DOHH2 (cell line): ENCODE results near the gene TJP1.

ENCODE experiments used
- H3F3A ChIP-seq: fragments of 200-600 bp; sonication (generic), shearing (Covaris generic); 2 replicates; pipeline ENCODE4 v1.6.0; 2016; ENCODE audit warnings: antibody characterized with exemption, mild to moderate bottlenecking; ENCODE audit not compliant: control insufficient read depth, insufficient read depth
- H3K27ac ChIP-seq: fragments of 200-600 bp; sonication (generic); 2 replicates; pipeline ENCODE4 v1.5.1; 2014; ENCODE audit warnings: low read depth, mild to moderate bottlenecking, low read length, moderate library complexity
- H3K27me3 ChIP-seq: fragments of 200-600 bp; sonication (generic); 2 replicates; pipeline ENCODE4 v1.6.1; 2014; ENCODE audit warnings: mild to moderate bottlenecking, low read length, mixed read lengths; ENCODE audit not compliant: control insufficient read depth
- H3K36me3 ChIP-seq: fragments of 200-600 bp; sonication (generic); 2 replicates; pipeline ENCODE4 v1.6.1; 2014; ENCODE audit warnings: mild to moderate bottlenecking, low read length, moderate library complexity, mixed read lengths; ENCODE audit not compliant: control insufficient read depth
- H3K4me1 ChIP-seq: fragments of 200-600 bp; sonication (generic); 2 replicates; pipeline ENCODE4 v1.6.1; 2014; ENCODE audit warnings: mild to moderate bottlenecking, low read length, mixed read lengths; ENCODE audit not compliant: control insufficient read depth
- H3K4me2 ChIP-seq: fragments of 200-600 bp; sonication (generic); 2 replicates; pipeline ENCODE4 v1.6.0; 2014; ENCODE audit warnings: mild to moderate bottlenecking, low read length, moderate library complexity
- H3K4me3 ChIP-seq: fragments of 200-600 bp; sonication (generic); 2 replicates; pipeline ENCODE4 v1.5.1; 2014; ENCODE audit warnings: mild to moderate bottlenecking, low read length, mixed read lengths
- H3K79me2 ChIP-seq: fragments of 200-600 bp; sonication (generic); 2 replicates; pipeline ENCODE4 v1.6.1; 2014; ENCODE audit warnings: mild to moderate bottlenecking, low read length, mixed read lengths; ENCODE audit not compliant: control insufficient read depth
- H3K9me2 ChIP-seq: fragments of 200-600 bp; sonication (generic); replicated peaks from 2 replicates; pipeline ENCODE4 v1.6.1; 2014; ENCODE audit warnings: mild to moderate bottlenecking, low read length, mixed read lengths; ENCODE audit not compliant: control insufficient read depth
- H3K9me3 ChIP-seq: fragments of 200-600 bp; sonication (generic); 2 replicates; pipeline ENCODE4 v1.6.1; 2014; ENCODE audit warnings: antibody characterized with exemption, low read length, mixed read lengths; ENCODE audit not compliant: control insufficient read depth, insufficient read depth
- H4K20me1 ChIP-seq: fragments of 200-600 bp; sonication (generic); 2 replicates; pipeline ENCODE4 v1.6.0; 2014; ENCODE audit warnings: low read depth, mild to moderate bottlenecking, antibody characterized with exemption, low read length, moderate library complexity; ENCODE audit not compliant: control insufficient read depth, insufficient read depth
- CTCF ChIP-seq: fragments of 200-600 bp; sonication (generic); IDR thresholded peaks from one replicate; pipeline ENCODE4 v1.5.1; 2014; ENCODE audit warnings: antibody characterized with exemption, mild to moderate bottlenecking, low read depth, low read length; ENCODE audit not compliant: poor library complexity, severe bottlenecking
- EZH2phosphoT487 ChIP-seq: fragments of 200-600 bp; sonication (generic); IDR thresholded peaks from 2 replicates; pipeline ENCODE4 v1.6.1; 2017; ENCODE audit warnings: borderline replicate concordance, mild to moderate bottlenecking, antibody characterized with exemption, low read length, moderate library complexity, mixed read lengths

TJP1 gene

GRCh38 chr15:29682361-29682760 is 139.9 kb downstream of the TJP1 start:
- no peak for TF ChIP-seq CTCF
- no peak for TF ChIP-seq EZH2phosphoT487
- Histone ChIP-seq H3K27ac (no peak overlapping the region), H3K4me2 (no peak overlapping the region), H3K36me3 (no peaks in the 10 kb centered on the region), H4K20me1 (no peaks in the 10 kb centered on the region), H3K79me2 (no peaks in the 10 kb centered on the region), H3K4me3 (no peak overlapping the region), H3F3A (no peaks in the 10 kb centered on the region), H3K27me3 (0 out of 2 replicates have a peak, but pooled peaks cover under 1% of the 10 kb centered on the region), H3K9me2 (no peaks in the 10 kb centered on the region), H3K4me1 (no peaks in the 10 kb centered on the region), H3K9me3 (no peaks in the 10 kb centered on the region; the same call in 1 of the 2 replicates)

GRCh38 chr15:29681946-29682345 is 140.3 kb downstream of the TJP1 start:
- no peak overlapping the region for H3K4me2 ChIP-seq
- H3K9me2 ChIP-seq: no peaks in the 10 kb centered on the region
- H3F3A ChIP-seq: no peaks in the 10 kb centered on the region
- H3K4me3 ChIP-seq: no peak overlapping the region
- H3K4me1 ChIP-seq: no peaks in the 10 kb centered on the region
- no peaks in the 10 kb centered on the region; the same call in 1 of the 2 replicates for H3K9me3 ChIP-seq
- no peaks in the 10 kb centered on the region for H4K20me1 ChIP-seq
- no peaks in the 10 kb centered on the region for H3K36me3 ChIP-seq
- TF ChIP-seq EZH2phosphoT487: no peak
- no peak for TF ChIP-seq CTCF
- no peak overlapping the region for H3K27ac ChIP-seq
- H3K79me2 ChIP-seq: no peaks in the 10 kb centered on the region
- peaks cover 5% of the 10 kb centered on the region for H3K27me3 ChIP-seq

- H3K27ac ChIP-seq: no peak overlapping the region
- H3K36me3 ChIP-seq: no peaks in the 10 kb centered on the region
- H3K79me2 ChIP-seq: no peaks in the 10 kb centered on the region
- no peak overlapping the region for H3K4me3 ChIP-seq
- H3K9me3 ChIP-seq: no peaks in the 10 kb centered on the region; the same call in 1 of the 2 replicates
- H3K4me2 ChIP-seq: no peak overlapping the region
- no peaks in the 10 kb centered on the region for H3F3A ChIP-seq
- peaks cover 9% of the 10 kb centered on the region for H3K27me3 ChIP-seq
- TF ChIP-seq CTCF (no peak), EZH2phosphoT487 (no peak)
- H4K20me1 ChIP-seq: no peaks in the 10 kb centered on the region
- H3K4me1 ChIP-seq: no peaks in the 10 kb centered on the region
- no peaks in the 10 kb centered on the region for H3K9me2 ChIP-seq
Observed at GRCh38 chr15:29681166-29681845, 141.0 kb downstream of the TJP1 start.
